Omental fat pad (tissue), 4 donors: ENCODE results near the gene HOGA1. TPM values are rescaled to one million over a fixed set of nuclear protein-coding genes. Genes with fewer than 3 reads are reported as not detected.

Experiments
- ATAC-seq: fragments of 150-250 bp; one replicate; pipeline ENCODE4 v1.9.1; 2016; ENCODE audit warnings: mild to moderate bottlenecking, moderate library complexity; ENCODE audit not compliant: low FRiP score
- DNase-seq: peaks from one replicate; pipeline ENCODE4 v3.0.0-alpha.2; 2019; ENCODE audit warnings: low spot score
- total RNA-seq, 4 donors: library from RNA; depleted of rRNA; stranded (reverse); fragments of >200 nt; gene quantifications; one replicate each; pipeline ENCODE4 v1.1.0, GENCODE V29; 2016
- TF ChIP-seq, protein P1 (sequence below), 3 donors: fragments of 450-650 bp; IDR thresholded peaks; one replicate each; pipeline ENCODE4 v1.5.1; 2016 to 2017; ENCODE audit warnings: antibody characterized with exemption in 3 of 3, mild to moderate bottlenecking in 3 of 3, moderate library complexity in 2 of 3

Gene HOGA1
- total RNA-seq, 4 donors from 2014 or later, result 3.3 to 11.7 (median 7.6) TPM

DNA sequence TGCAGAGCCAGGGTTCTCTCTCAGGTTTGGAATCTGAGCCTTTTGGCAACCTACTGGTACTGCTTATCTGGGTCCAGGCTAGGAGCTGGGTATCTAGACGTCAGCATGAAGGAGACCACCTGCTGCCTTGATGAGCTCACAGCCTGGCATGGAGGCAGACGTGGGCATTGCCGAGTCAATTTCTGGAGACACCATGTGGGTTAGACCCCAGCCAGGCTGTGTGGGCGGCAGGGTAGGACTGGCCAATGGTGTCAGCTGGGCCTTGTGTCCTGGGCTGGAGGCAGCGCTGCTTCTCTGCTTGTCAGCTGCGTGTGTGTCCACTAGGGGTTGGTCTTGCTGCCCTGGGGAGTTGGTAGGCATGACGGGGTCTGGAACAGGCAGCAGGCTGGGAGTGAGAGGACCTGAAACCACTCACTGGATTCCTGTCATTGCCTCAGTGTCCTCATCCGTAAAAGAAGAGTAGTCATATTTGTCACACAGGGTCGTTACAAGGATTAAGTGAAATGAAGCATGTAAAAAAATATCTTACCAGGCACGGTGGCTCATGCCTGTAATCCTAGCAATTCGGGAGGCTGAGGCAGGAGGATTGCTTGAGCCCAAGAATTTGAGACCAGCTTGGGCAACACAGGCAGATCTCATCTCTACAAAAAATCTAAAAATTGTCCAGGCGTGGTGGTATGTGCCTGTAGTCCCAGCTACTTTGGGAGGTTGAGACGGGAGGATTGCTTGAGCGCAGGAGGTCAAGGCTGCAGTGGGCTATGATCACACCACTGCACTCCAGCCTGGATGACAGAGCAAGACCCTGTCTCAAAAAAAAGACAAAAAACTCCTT is 43.3 kb upstream of the HOGA1 start:
- TF ChIP-seq, protein P1, sequence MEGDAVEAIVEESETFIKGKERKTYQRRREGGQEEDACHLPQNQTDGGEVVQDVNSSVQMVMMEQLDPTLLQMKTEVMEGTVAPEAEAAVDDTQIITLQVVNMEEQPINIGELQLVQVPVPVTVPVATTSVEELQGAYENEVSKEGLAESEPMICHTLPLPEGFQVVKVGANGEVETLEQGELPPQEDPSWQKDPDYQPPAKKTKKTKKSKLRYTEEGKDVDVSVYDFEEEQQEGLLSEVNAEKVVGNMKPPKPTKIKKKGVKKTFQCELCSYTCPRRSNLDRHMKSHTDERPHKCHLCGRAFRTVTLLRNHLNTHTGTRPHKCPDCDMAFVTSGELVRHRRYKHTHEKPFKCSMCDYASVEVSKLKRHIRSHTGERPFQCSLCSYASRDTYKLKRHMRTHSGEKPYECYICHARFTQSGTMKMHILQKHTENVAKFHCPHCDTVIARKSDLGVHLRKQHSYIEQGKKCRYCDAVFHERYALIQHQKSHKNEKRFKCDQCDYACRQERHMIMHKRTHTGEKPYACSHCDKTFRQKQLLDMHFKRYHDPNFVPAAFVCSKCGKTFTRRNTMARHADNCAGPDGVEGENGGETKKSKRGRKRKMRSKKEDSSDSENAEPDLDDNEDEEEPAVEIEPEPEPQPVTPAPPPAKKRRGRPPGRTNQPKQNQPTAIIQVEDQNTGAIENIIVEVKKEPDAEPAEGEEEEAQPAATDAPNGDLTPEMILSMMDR (IDR thresholded peaks at IDR 0.05), result no peak
- no peak for DNase-seq
- ATAC-seq, result peak; percentile 6

DNA sequence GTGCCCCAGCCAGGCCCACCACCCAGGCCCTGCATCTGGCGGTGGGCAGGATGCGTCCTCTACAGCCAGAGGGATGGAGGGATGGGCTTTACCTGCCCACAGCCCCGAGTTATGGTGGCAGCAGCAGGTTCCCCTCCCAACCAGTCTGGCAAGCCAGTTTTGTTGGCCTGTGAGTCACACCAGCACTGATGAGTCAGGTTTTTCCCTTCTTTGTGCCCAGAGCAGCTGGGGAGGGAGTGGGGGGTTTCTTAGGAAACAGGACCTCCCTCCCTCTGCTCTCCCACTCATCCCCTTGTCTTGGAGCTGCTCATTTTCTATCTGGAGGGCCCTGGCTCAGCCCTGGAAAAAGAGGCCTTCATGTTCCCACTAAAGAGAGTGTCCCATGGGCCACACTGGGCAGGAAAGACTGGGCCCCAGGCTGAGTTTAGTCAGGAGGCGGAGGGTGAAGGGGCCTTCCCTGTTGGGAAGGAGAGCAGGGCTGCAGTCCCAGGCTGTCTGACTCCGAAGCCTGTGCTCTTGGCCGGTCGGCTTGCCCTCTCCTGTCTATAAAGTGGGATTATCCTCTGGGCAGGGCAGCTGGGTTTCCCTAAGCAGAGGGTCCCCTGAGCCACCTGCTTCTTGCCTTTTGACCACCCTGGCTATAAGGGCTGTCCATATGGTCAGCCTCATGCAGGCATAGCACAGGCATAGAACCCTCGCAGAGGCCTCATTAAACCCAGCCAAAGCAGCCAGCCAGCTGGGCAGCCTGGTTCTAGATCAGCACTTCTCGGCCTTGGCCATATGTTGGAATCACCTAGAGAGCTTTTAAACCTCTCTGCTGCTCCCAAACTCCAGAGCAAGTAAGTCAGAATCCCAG is 41.8 kb upstream of the HOGA1 start:
- TF ChIP-seq, protein P1 (IDR thresholded peaks at IDR 0.05), result no peak
- ATAC-seq, result peak; percentile 72
- peak; percentile 69 for DNase-seq

DNA sequence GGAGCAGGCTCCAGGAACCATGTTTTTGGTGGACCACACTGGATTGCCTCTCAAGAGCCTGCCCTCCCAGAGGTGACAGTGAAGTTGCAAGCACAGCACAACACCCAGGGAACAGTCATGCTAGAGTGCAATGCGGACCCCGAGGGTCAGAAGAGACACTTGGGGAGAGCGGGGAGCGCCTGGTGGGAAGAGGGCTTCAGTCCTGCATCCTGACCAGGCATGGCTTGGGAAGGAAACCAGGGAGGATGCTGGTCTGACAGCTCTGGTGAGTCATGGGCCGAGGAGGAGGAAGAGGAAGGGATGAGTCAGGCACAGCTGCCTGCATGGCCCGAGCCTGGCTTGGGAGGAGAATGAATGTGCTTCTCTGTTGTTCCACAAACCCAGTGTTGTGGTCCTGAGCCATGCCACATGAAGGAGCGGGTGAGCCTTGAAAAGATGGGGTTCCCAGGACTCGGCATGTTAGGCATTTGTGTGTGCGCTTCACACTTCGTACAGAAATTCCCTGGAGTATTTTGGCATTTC is 41.1 kb upstream of the HOGA1 start:
- DNase-seq (peak; percentile 66), ATAC-seq (peak; percentile 80)
- TF ChIP-seq, protein P1 (IDR thresholded peaks at IDR 0.05), result no peak

DNA sequence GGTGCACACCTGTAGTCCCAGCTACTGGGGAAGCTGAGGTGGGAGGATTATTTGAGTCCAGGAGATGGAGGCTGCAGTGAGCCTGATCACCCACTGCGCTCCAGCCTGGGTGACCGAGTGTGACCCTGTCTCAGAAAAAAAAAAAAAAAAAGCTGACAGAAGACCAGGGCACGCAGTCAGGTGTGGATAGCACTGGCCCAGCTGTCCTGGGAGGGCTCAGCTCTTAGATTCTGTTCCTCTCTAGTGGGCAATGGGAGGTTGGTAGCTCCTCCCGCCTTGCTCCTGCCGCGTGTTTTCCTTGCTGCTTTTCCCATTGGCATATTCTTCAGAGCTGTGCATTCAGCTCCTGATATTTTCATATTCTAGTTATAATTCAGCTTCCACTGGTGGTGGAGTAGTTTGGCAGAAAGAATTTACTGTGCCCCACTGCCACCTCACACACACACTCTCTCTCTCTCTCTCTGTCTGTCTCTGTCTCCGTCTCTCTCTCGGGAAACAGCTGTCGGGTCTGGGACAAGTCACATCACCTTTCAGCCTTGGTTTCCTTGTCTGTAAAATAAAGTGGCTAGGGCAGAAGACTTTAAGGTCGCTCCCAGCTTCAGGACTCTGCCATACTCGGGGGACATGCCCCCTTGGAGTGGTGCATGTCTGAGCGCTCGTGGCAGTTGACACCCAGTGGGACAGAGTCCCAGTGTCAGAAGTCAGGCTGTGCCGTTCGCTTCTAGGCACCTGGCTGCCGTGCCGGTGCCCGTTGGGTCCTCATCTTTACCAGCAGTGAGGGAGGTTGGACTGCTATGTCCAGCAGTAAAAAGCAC is 37.5 kb upstream of the HOGA1 start:
- no peak for ATAC-seq
- TF ChIP-seq, protein P1 (IDR thresholded peaks at IDR 0.05), result no peak
- DNase-seq, result no peak

DNA sequence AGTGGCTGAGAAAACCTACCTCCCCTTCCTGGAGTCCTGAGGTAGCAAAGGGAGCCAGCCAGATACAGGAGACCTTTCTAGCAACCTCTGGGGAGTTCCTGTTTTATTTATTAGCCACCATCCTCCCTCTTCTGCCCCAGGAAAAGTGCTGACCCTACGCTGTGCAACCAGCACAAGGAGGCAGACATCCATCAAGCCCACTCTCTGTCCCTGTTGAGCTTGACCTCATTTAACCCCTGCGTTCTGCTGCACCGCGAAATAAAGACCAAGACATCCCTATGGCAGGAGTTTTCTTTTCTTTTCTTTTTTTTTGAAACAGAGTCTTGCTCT is 37.0 kb upstream of the HOGA1 start:
- TF ChIP-seq, protein P1 (IDR thresholded peaks at IDR 0.05), result no peak
- DNase-seq, result no peak
- no peak for ATAC-seq

DNA sequence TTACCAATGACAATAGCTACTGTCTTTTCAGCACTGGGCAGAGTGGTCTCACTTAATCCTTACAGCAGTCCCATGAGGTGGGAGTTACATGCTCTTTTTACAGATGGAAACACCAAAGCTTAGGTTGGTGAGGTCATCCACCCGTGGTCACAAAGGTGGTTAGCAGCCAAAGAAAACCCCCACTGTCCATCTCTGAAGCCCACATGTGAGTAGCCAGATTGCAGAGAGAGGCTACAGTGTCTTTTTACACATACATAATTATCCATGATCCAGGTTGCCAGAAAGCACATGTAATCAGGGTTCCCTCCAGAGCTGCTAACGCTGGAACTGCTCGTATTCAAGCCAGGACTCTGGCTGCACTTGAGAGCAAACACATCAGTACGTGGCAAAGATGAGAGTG is 36.2 kb upstream of the HOGA1 start:
- TF ChIP-seq, protein P1 (IDR thresholded peaks at IDR 0.05), result no peak
- DNase-seq (no peak), ATAC-seq (no peak)
